ENCODE measurements around the gene AKT3. TPM values are rescaled to one million over a fixed set of nuclear protein-coding genes. Genes with fewer than 3 reads are reported as not detected.

Gene AKT3
- total and polyA plus RNA-seq, 2 of the 8 experiments (the other 6 are each of a cell fraction or from before 2014, with no cell fraction given), result 6.0 to 36.4 TPM

DNA sequence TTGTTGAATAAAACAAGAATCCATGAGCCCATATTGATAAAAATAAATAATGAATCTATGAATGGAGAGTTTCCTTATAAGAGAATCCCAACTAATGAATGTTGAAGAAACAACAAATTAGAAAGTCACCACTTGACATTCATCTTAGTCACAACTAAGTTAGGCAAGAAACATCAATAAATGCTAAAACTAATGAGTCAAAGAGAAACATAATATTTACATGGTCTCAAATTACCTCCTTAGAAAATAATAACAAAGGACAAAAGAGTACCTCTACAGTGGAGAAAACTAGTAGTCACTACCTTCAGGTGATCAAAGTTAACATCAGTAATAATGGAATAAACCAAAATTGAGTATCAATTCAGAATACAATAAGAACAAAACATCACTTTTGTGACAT, 93.5 kb downstream of the AKT3 start:
- no peak for FAIRE-seq
- Histone ChIP-seq H3K27ac (ENCODE audit: low read depth, low read length) (no peak overlapping the region), H3K79me1 (ENCODE audit: low read depth, low read length) (peaks cover 1% of the 10 kb centered on the region; the same call in 1 of the 2 replicates), H4K8ac (ENCODE audit: extremely low read depth, insufficient read depth, low read length) (no peak overlapping the region), H2BK120ac (replicated peaks; ENCODE audit: low read depth, low read length) (no peak overlapping the region), H3K27me3 (replicated peaks in 1 of 4; ENCODE audit: control insufficient read depth in 3 of 4, extremely low read depth in 1 of 4, insufficient read depth in 3 of 4, low read length in 3 of 4) (no peaks in the 10 kb centered on the region), H3K14ac (ENCODE audit: insufficient read length) (no peak overlapping the region), H3K9ac (replicated peaks in 1 of 4; ENCODE audit: extremely low read depth in 1 of 4, low read depth in 3 of 4, low read length in 3 of 4) (no peak overlapping the region), H4K91ac (replicated peaks; ENCODE audit: insufficient read length, low read length) (no peak overlapping the region), H3K4me3 (ENCODE audit: extremely low read depth in 1 of 4, insufficient read depth in 2 of 4, low read depth in 3 of 4, low read length in 4 of 4) (no peak overlapping the region), H3K23me2 (ENCODE audit: low read depth, low read length) (no peaks in the 10 kb centered on the region), H2BK20ac (ENCODE audit: low read length) (no peak overlapping the region), H2AK5ac (ENCODE audit: low read depth, low read length) (no peak overlapping the region), H2BK12ac (ENCODE audit: low read depth, low read length) (no peak overlapping the region), H3K4ac (replicated peaks; ENCODE audit: insufficient read length, low read depth, low read length) (no peak overlapping the region), H3K79me2 (ENCODE audit: control insufficient read depth in 1 of 2, insufficient read depth in 2 of 2, low read length in 2 of 2) (no peaks in the 10 kb centered on the region), H4K5ac (ENCODE audit: insufficient read length, low read depth, low read length) (no peak overlapping the region), H4K20me1 (replicated peaks in 1 of 2; ENCODE audit: control insufficient read depth in 1 of 2, insufficient read depth in 2 of 2, low read length in 2 of 2) (no peaks in the 10 kb centered on the region), H3K56ac (replicated peaks; ENCODE audit: insufficient read length, low read depth, low read length) (no peak overlapping the region), H2AFZ (ENCODE audit: low read length) (no peak overlapping the region), H3K4me2 (ENCODE audit: insufficient read depth in 1 of 2, low read depth in 2 of 2, low read length in 2 of 2) (no peak overlapping the region), H3K9me3 (ENCODE audit: insufficient read depth in 2 of 2, low read depth in 1 of 2, low read length in 1 of 2) (no peaks in the 10 kb centered on the region), H3K18ac (ENCODE audit: extremely low read depth, low read length) (no peak overlapping the region), H3K23ac (ENCODE audit: insufficient read length) (no peak overlapping the region), H3K36me3 (ENCODE audit: control insufficient read depth in 2 of 4, insufficient read depth in 4 of 4, low read length in 3 of 4) (no peaks in the 10 kb centered on the region), H2BK15ac (ENCODE audit: low read length) (no peak overlapping the region), H2BK5ac (ENCODE audit: low read depth, low read length) (no peak overlapping the region), H3K4me1 (replicated peaks in 1 of 4; ENCODE audit: control insufficient read depth in 3 of 4, insufficient read depth in 4 of 4, low read length in 3 of 4) (peaks cover 0 to 3% (median 0%) of the 10 kb centered on the region in 4 experiments; a peak in 1 of 7 replicates)
- no peak for DNase-seq (ENCODE audit: low read depth in 1 of 2, low spot score in 2 of 2)
- POLR2A ChIA-PET (ENCODE audit: partially characterized antibody), result no interaction called here
- TF ChIP-seq RBBP5 (IDR thresholded peaks at IDR 0.05; ENCODE audit: borderline replicate concordance, low read depth, low read length), result no peak
- no peak for TF ChIP-seq POLR2AphosphoS5 (IDR thresholded peaks at IDR 0.05; ENCODE audit: low read depth, low read length)
- no peak for TF ChIP-seq SRF (IDR thresholded peaks at IDR 0.05; ENCODE audit: low read depth, low read length)
- no peak for TF ChIP-seq ATF3 (IDR thresholded peaks at IDR 0.05; ENCODE audit: insufficient read depth, low read depth, low read length)
- TF ChIP-seq ASH2L (IDR thresholded peaks at IDR 0.05; ENCODE audit: low read length), result no peak
- TF ChIP-seq JUN (IDR thresholded peaks at IDR 0.05; ENCODE audit: low read depth, low read length), result no peak
- TF ChIP-seq CHD2 (IDR thresholded peaks at IDR 0.05; ENCODE audit: low read length), result no peak
- TF ChIP-seq SP1 (IDR thresholded peaks at IDR 0.05; ENCODE audit: low read depth, low read length), result no peak
- TF ChIP-seq CBX5 (IDR thresholded peaks at IDR 0.05; ENCODE audit: low read depth, low read length), result no peak
- no peak for TF ChIP-seq BACH1 (IDR thresholded peaks at IDR 0.05; ENCODE audit: low read length)
- no peak for TF ChIP-seq PHF8 (conservative IDR thresholded peaks at IDR 0.05; ENCODE audit: low read depth, low read length)
- TF ChIP-seq TAF1 (IDR thresholded peaks at IDR 0.05; ENCODE audit: low read depth, low read length), result no peak
- no peak for TF ChIP-seq RXRA (IDR thresholded peaks at IDR 0.05; ENCODE audit: insufficient read depth, low read depth, low read length)
- CTCF ChIA-PET (ENCODE audit: partially characterized antibody), result interaction anchor here (1.2 kb wide), 2 partner anchors 16 to 335 kb away, joined by 3 read pairs; no protein-coding TSS in a partner anchor

Data from H1 (cell line).